GM12878 (cell line): ENCODE measurements around the gene SNW1. TPM values are rescaled to one million over a fixed set of nuclear protein-coding genes. Genes with fewer than 3 reads are reported as not detected.

Experiments
- ATAC-seq: fragments of 200-7000 bp; cut with Tn5 transposase; 3 replicates; pipeline ENCODE4 v1.9.1; 2020; ENCODE audit warnings: mild to moderate bottlenecking, moderate library complexity
- BruUV-seq: library from RNA; stranded (reverse); fragments of 400-500 nt; replicated peaks from 2 replicates; lab custom pipeline; 2021; lab: Mats Ljungman, UMichigan
- CTCF ChIA-PET: fragments of 300-600 bp; sonication (Branson Sonifier 250); formaldehyde crosslinking; extraction: SDS; loops from one replicate; lab custom pipeline; 2021; ENCODE audit warnings: inconsistent platforms; lab: Yijun Ruan, JAX
- POLR2A ChIA-PET: fragments of 350-600 bp; formaldehyde crosslinking; extraction: SDS; loops from one replicate; lab custom pipeline; 2021; ENCODE audit warnings: inconsistent platforms; lab: Charles Lee
- RAD21 ChIA-PET: fragments of 300-600 bp; sonication (Branson Sonifier 250); formaldehyde crosslinking; loops from one replicate; lab custom pipeline; 2023; ENCODE audit warnings: antibody characterized with exemption; ENCODE audit not compliant: unreplicated experiment; lab: Charles Lee
- SMC1A ChIA-PET: fragments of 300-600 bp; sonication (Branson Sonifier 250); formaldehyde crosslinking; loops from one replicate; lab custom pipeline; 2023; ENCODE audit not compliant: unreplicated experiment, uncharacterized antibody; lab: Charles Lee
- DNase-seq: peaks from one replicate; pipeline ENCODE4 v3.0.0-alpha.2; 2011; ENCODE audit warnings: low read depth, low spot score
- FAIRE-seq: peaks from 3 replicates; lab custom pipeline; 2011; peaks lifted over from hg19 to GRCh38; lab: Jason Lieb, UNC
- H2AFZ ChIP-seq: 2 replicates; pipeline ENCODE4 v1.6.0; 2011; ENCODE audit warnings: low read depth, low read length, control low read depth; ENCODE audit not compliant: control insufficient read depth
- H3K27ac ChIP-seq: 2 replicates; pipeline ENCODE4 v1.5.1; 2011; ENCODE audit warnings: control low read depth; ENCODE audit not compliant: control insufficient read depth, insufficient read depth
- H3K27me3 ChIP-seq, 2 experiments: replicated peaks in 1 of 2; 2 replicates each; pipeline versions ENCODE4 v1.6.0 to v1.6.1; 2011; ENCODE audit warnings: low read length in 1 of 2; ENCODE audit not compliant: control insufficient read depth in 2 of 2, insufficient read depth in 2 of 2
- H3K36me3 ChIP-seq, 2 experiments: 2 replicates each; pipeline ENCODE4 v1.5.1; 2011; ENCODE audit warnings: low read length in 1 of 2; ENCODE audit not compliant: control insufficient read depth in 2 of 2, insufficient read depth in 2 of 2
- H3K4me1 ChIP-seq: 2 replicates; pipeline ENCODE4 v1.6.1; 2011; ENCODE audit warnings: mild to moderate bottlenecking, low read length, moderate library complexity, mixed read lengths; ENCODE audit not compliant: control insufficient read depth, insufficient read depth
- H3K4me2 ChIP-seq: 2 replicates; pipeline ENCODE4 v1.6.0; 2011; ENCODE audit warnings: control low read depth; ENCODE audit not compliant: control insufficient read depth, insufficient read depth
- H3K4me3 ChIP-seq: fragments of 200-600 bp; sonication (generic); 2 replicates; pipeline ENCODE4 v1.5.1; 2016
- H3K79me2 ChIP-seq: 2 replicates; pipeline ENCODE4 v1.6.0; 2011; ENCODE audit warnings: low read length; ENCODE audit not compliant: control insufficient read depth, insufficient read depth
- H3K9ac ChIP-seq: 2 replicates; pipeline ENCODE4 v1.8.0; 2011; ENCODE audit warnings: low read length, control low read depth, mixed read lengths; ENCODE audit not compliant: control insufficient read depth, insufficient read depth
- H3K9me3 ChIP-seq: replicated peaks from 3 replicates; pipeline ENCODE4 v1.5.1; 2011; ENCODE audit warnings: mild to moderate bottlenecking, low read length; ENCODE audit not compliant: control insufficient read depth, insufficient read depth
- H4K20me1 ChIP-seq: 2 replicates; pipeline ENCODE4 v1.6.0; 2011; ENCODE audit not compliant: control insufficient read depth, insufficient read depth
- CHD1 ChIP-seq: IDR thresholded peaks from 2 replicates; pipeline ENCODE4 v1.6.1; 2012; ENCODE audit warnings: low read depth, low read length, improper control_type of control experiment
- MYB ChIP-seq: fragments of 150-350 bp; IDR thresholded peaks from 2 replicates; pipeline ENCODE4 v1.6.1; 2014; ENCODE audit warnings: mild to moderate bottlenecking, low read depth, low read length, borderline replicate concordance
- RAD51 ChIP-seq: fragments of 450-650 bp; IDR thresholded peaks from 2 replicates; pipeline ENCODE4 v1.6.1; 2016; ENCODE audit warnings: moderate library complexity, mild to moderate bottlenecking, inconsistent platforms
- RELA ChIP-seq: fragments of 450-650 bp; IDR thresholded peaks from 2 replicates; pipeline ENCODE4 v1.8.0; 2014; ENCODE audit warnings: borderline replicate concordance; ENCODE audit not compliant: partially characterized antibody
- STAT3 ChIP-seq: IDR thresholded peaks from 2 replicates; pipeline ENCODE4 v1.6.1; 2011; ENCODE audit warnings: low read depth, low read length, improper control_type of control experiment
- ZBED1 ChIP-seq: IDR thresholded peaks from 2 replicates; pipeline ENCODE4 v1.6.1; 2016; ENCODE audit warnings: borderline replicate concordance
- WGBS: methylation state at CpG from one replicate; pipeline ENCODE4 v1.1.6; 2016; ENCODE audit warnings: low lambda C conversion rate; ENCODE audit not compliant: insufficient replicate concordance, insufficient coverage; ENCODE audit errors: missing lambda C conversion rate; 5-methylcytosine and 5-hydroxymethylcytosine counted together
- in situ Hi-C: fragments of 300-500 bp; cut with MboI; formaldehyde crosslinking; loops from 9 replicates; pipeline ENCODE4 v1.14.3; 2018; ENCODE audit warnings: mixed read lengths
- intact Hi-C: fragments of 100-400 bp; cut with micrococcal nuclease; formaldehyde crosslinking; loops from one replicate; pipeline ENCODE4 v1.14.2; 2022; ENCODE audit not compliant: unreplicated experiment
- polyA plus RNA-seq, 11 experiments: library from polyadenylated mRNA; depleted of rRNA in 4 of 11; unstranded in 6 of 11; stranded (reverse) in 5 of 11; fragments of >200 nt; fragmentation: Nextera tagmentation in 4 of 11; fragmentation: Illumina TruSeq in 1 of 11; extraction: Ambion mirVana in 4 of 11; extraction: Trizol in 1 of 11; gene quantifications; 1 replicate in 1 of 11; 2 replicates in 10 of 11; pipeline versions ENCODE4 v1.2.1 to v1.2.3, GENCODE V29; 2011 to 2016; ENCODE audit warnings: inconsistent platforms in 2 of 11, missing spikeins in 2 of 11, low read depth in 1 of 11
- total RNA-seq, 4 experiments: library from RNA; depleted of rRNA in 3 of 4; stranded (reverse); fragments of >200 nt in 3 of 4; fragmentation: Illumina TruSeq in 1 of 4; extraction: Trizol in 1 of 4; gene quantifications; 2 replicates each; pipeline versions ENCODE4 v1.2.1 to v1.2.3, GENCODE V29; 2013 to 2021
- TF ChIP-seq, protein P1 (sequence below): IDR thresholded peaks from 2 replicates; pipeline ENCODE4 v1.6.1; 2012; ENCODE audit warnings: low read length, inconsistent platforms
- TF ChIP-seq, protein P2 (sequence below): IDR thresholded peaks from 2 replicates; pipeline ENCODE4 v1.6.1; 2011; ENCODE audit warnings: borderline replicate concordance, low read depth, mild to moderate bottlenecking, moderate library complexity, low read length; ENCODE audit not compliant: insufficient read depth, poor library complexity, severe bottlenecking

Gene SNW1
- total and polyA plus RNA-seq, 10 of the 15 experiments (the other 5 are each of a cell fraction or from before 2014, with no cell fraction given): 56.6 to 109 (median 75.7) TPM

DNA sequence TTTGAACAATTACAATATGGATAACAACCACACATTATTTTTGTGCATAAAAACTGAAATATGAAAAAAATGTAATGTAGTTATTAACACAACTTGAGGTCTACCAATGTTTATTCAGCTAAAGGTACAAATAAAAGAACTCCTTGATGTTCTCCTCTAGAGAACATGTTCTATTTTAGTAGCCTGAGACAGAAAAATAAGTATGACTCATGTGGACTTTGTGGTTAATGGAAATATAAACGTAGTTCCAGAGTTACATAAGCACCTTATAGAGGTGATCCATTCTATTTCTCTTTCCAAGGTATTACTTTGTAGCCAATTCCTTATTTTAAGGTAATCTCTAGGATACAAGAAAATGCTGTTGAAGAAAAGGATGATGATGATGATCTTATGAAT, 78.8 kb downstream of the SNW1 start:
- ChIA-PET RAD21 (no interaction called here), SMC1A (no interaction called here), CTCF (no interaction called here), POLR2A (no interaction called here)
- no peak for FAIRE-seq
- Histone ChIP-seq H2AFZ (no peak overlapping the region), H3K27ac (no peak overlapping the region), H3K4me1 (no peaks in the 10 kb centered on the region), H3K9ac (no peak overlapping the region), H3K27me3 (no peaks in the 10 kb centered on the region), H3K4me2 (no peak overlapping the region), H3K36me3 (no peaks in the 10 kb centered on the region; a peak in 1 of 4 replicates), H4K20me1 (no peaks in the 10 kb centered on the region), H3K79me2 (no peaks in the 10 kb centered on the region), H3K9me3 (no peaks in the 10 kb centered on the region), H3K4me3 (no peak overlapping the region)
- no TSS peak for BruUV-seq
- in situ Hi-C loops (no loop called here), intact Hi-C loops (no loop called here)
- TF ChIP-seq, protein P1, sequence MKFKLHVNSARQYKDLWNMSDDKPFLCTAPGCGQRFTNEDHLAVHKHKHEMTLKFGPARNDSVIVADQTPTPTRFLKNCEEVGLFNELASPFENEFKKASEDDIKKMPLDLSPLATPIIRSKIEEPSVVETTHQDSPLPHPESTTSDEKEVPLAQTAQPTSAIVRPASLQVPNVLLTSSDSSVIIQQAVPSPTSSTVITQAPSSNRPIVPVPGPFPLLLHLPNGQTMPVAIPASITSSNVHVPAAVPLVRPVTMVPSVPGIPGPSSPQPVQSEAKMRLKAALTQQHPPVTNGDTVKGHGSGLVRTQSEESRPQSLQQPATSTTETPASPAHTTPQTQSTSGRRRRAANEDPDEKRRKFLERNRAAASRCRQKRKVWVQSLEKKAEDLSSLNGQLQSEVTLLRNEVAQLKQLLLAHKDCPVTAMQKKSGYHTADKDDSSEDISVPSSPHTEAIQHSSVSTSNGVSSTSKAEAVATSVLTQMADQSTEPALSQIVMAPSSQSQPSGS: no peak
- TF ChIP-seq RELA: no peak
- TF ChIP-seq ZBED1: no peak
- no peak for TF ChIP-seq STAT3
- TF ChIP-seq, protein P2, sequence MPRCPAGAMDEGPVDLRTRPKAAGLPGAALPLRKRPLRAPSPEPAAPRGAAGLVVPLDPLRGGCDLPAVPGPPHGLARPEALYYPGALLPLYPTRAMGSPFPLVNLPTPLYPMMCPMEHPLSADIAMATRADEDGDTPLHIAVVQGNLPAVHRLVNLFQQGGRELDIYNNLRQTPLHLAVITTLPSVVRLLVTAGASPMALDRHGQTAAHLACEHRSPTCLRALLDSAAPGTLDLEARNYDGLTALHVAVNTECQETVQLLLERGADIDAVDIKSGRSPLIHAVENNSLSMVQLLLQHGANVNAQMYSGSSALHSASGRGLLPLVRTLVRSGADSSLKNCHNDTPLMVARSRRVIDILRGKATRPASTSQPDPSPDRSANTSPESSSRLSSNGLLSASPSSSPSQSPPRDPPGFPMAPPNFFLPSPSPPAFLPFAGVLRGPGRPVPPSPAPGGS: no peak
- no peak for TF ChIP-seq CHD1
- TF ChIP-seq MYB: no peak
- TF ChIP-seq RAD51: no peak
- no peak for DNase-seq
- ATAC-seq: no peak
- 59% methylated on average over 1 of the region's 1 CpG for WGBS
